ENCODE results near the gene POLN. TPM values are rescaled to one million over a fixed set of nuclear protein-coding genes. Genes with fewer than 3 reads are reported as not detected.

POLN gene
- total RNA-seq, 2 experiments from 2014 or later, result 2.1 to 2.3 TPM

- peak in 1 of 14 experiments; percentile 4 for DNase-seq
- Histone ChIP-seq H3K27ac (ENCODE audit: low read depth in 1 of 2, low read length in 2 of 2) (no peak overlapping the region), H3K4me3 (ENCODE audit: low read length) (no peak overlapping the region), H3K36me3 (ENCODE audit: insufficient read depth, low read length) (peaks cover 4% of the 10 kb centered on the region), H3K4me1 (ENCODE audit: insufficient read depth, low read length) (peaks cover 78% of the 10 kb centered on the region), H3K27me3 (ENCODE audit: control insufficient read depth in 1 of 2, insufficient read depth in 2 of 2, low read length in 2 of 2) (no peaks in the 10 kb centered on the region), H3K9me3 (ENCODE audit: control insufficient read depth in 1 of 2, insufficient read depth in 1 of 2, low read length in 2 of 2) (no peaks in the 10 kb centered on the region)
- peaks cover 37% of the 10 kb centered on the region for H3K4me1 Mint-ChIP-seq (ENCODE audit: low read depth)
- ATAC-seq (ENCODE audit: poor library complexity), result no peak
- ChIA-PET POLR2A (interaction anchor here (1.2 kb wide), 1 partner anchor 26 kb away, joined by 7 read pairs; the partner anchor contains the start of gene MXD4), CTCF (no interaction called here)
- no peaks in the 10 kb centered on the region for H3K27me3 Mint-ChIP-seq
- no peak overlapping the region for H3K4me3 Mint-ChIP-seq
- TF ChIP-seq CTCF (IDR thresholded peaks at IDR 0.05), result no peak
- intact Hi-C loops (cut with DNase I, micrococcal nuclease), result no loop called here
- peak overlapping the region; percentile 77 for H3K27ac Mint-ChIP-seq
- H3K9me3 Mint-ChIP-seq, result no peaks in the 10 kb centered on the region
- H3K36me3 Mint-ChIP-seq (ENCODE audit: low read depth), result peaks cover 11% of the 10 kb centered on the region
Measured at GRCh38 chr4:2288051-2288541, 46.2 kb upstream of the POLN start.

GRCh38 chr4:2287594-2287915 is 45.6 kb upstream of the POLN start:
- POLR2A ChIA-PET, result interaction anchor here (0.9 to 1.2 kb wide), 2 partner anchors 26 to 102 kb away, joined by 3 to 7 read pairs; partner anchors contain the start of gene MXD4
- Histone ChIP-seq H3K36me3 (ENCODE audit: insufficient read depth, low read length) (peaks cover 4% of the 10 kb centered on the region), H3K27me3 (ENCODE audit: control insufficient read depth in 1 of 2, insufficient read depth in 2 of 2, low read length in 2 of 2) (no peaks in the 10 kb centered on the region), H3K4me3 (ENCODE audit: low read length) (no peak overlapping the region), H3K4me1 (ENCODE audit: insufficient read depth, low read length) (peaks cover 81% of the 10 kb centered on the region), H3K27ac (ENCODE audit: low read depth in 1 of 2, low read length in 2 of 2) (no peak overlapping the region), H3K9me3 (ENCODE audit: control insufficient read depth in 1 of 2, insufficient read depth in 1 of 2, low read length in 2 of 2) (no peaks in the 10 kb centered on the region)
- peaks cover 10% of the 10 kb centered on the region for H3K36me3 Mint-ChIP-seq (ENCODE audit: low read depth)
- H3K27me3 Mint-ChIP-seq, result no peaks in the 10 kb centered on the region
- H3K4me1 Mint-ChIP-seq (ENCODE audit: low read depth), result peaks cover 37% of the 10 kb centered on the region
- ATAC-seq (ENCODE audit: poor library complexity), result no peak
- CTCF ChIA-PET, result interaction anchor here (1.0 kb wide), 1 partner anchor 175 kb away, joined by 3 read pairs; no protein-coding TSS in a partner anchor
- no peaks in the 10 kb centered on the region for H3K9me3 Mint-ChIP-seq
- no peak for TF ChIP-seq CTCF (IDR thresholded peaks at IDR 0.05)
- no peak overlapping the region for H3K4me3 Mint-ChIP-seq
- peak overlapping the region; percentile 77 for H3K27ac Mint-ChIP-seq
- peak in 1 of 14 experiments; percentile 8 for DNase-seq
- intact Hi-C loops (cut with DNase I, micrococcal nuclease), result no loop called here

GRCh38 chr4:2286904-2287593 is 45.1 kb upstream of the POLN start:
- Histone ChIP-seq H3K9me3 (ENCODE audit: control insufficient read depth in 1 of 2, insufficient read depth in 1 of 2, low read length in 2 of 2) (no peaks in the 10 kb centered on the region), H3K27me3 (ENCODE audit: control insufficient read depth in 1 of 2, insufficient read depth in 2 of 2, low read length in 2 of 2) (no peaks in the 10 kb centered on the region), H3K36me3 (ENCODE audit: insufficient read depth, low read length) (peaks cover 4% of the 10 kb centered on the region), H3K4me1 (ENCODE audit: insufficient read depth, low read length) (peaks cover 82% of the 10 kb centered on the region), H3K27ac (ENCODE audit: low read depth in 1 of 2, low read length in 2 of 2) (no peak overlapping the region), H3K4me3 (ENCODE audit: low read length) (no peak overlapping the region)
- peaks cover 5% of the 10 kb centered on the region for H3K36me3 Mint-ChIP-seq (ENCODE audit: low read depth)
- ATAC-seq (ENCODE audit: poor library complexity), result no peak
- no peaks in the 10 kb centered on the region for H3K27me3 Mint-ChIP-seq
- H3K9me3 Mint-ChIP-seq, result no peaks in the 10 kb centered on the region
- H3K4me3 Mint-ChIP-seq, result no peak overlapping the region
- H3K4me1 Mint-ChIP-seq (ENCODE audit: low read depth), result peaks cover 37% of the 10 kb centered on the region
- intact Hi-C loops (cut with DNase I, micrococcal nuclease), result no loop called here
- H3K27ac Mint-ChIP-seq, result peak overlapping the region; percentile 77
- no peak for TF ChIP-seq CTCF (IDR thresholded peaks at IDR 0.05)
- CTCF ChIA-PET, result interaction anchor here (1.0 kb wide), 1 partner anchor 175 kb away, joined by 3 read pairs; no protein-coding TSS in a partner anchor
- POLR2A ChIA-PET, result interaction anchor here (0.9 kb wide), 1 partner anchor 103 kb away, joined by 3 read pairs; no protein-coding TSS in a partner anchor
- DNase-seq, result peak in 2 of 14 experiments; percentile 4 to 16
